Type B pancreatic cell (in vitro differentiated cells): Measurements from ENCODE around the gene CCSAP. TPM values are rescaled to one million over a fixed set of nuclear protein-coding genes. Genes with fewer than 3 reads are reported as not detected.

Experiments used
- DNase-seq: peaks from one replicate; pipeline ENCODE4 v3.0.0; 2021; ENCODE audit warnings: mixed read lengths; ENCODE audit not compliant: unreplicated experiment; ENCODE audit errors: extremely low spot score
- H3K27ac Mint-ChIP-seq: 2 replicates; pipeline ENCODE4 v1.8.0; 2021; ENCODE audit warnings: mild to moderate bottlenecking, mixed read lengths
- H3K27me3 Mint-ChIP-seq: 2 replicates; pipeline ENCODE4 v1.8.0; 2021; ENCODE audit warnings: mixed read lengths
- H3K36me3 Mint-ChIP-seq: 2 replicates; pipeline ENCODE4 v1.8.0; 2021; ENCODE audit warnings: mixed read lengths
- H3K4me1 Mint-ChIP-seq: one replicate; pipeline ENCODE4 v1.8.0; 2021; ENCODE audit warnings: mixed read lengths; ENCODE audit not compliant: unreplicated experiment
- H3K4me3 Mint-ChIP-seq: 2 replicates; pipeline ENCODE4 v1.8.0; 2021; ENCODE audit warnings: mild to moderate bottlenecking, mixed read lengths
- H3K9me3 Mint-ChIP-seq: 2 replicates; pipeline ENCODE4 v1.8.0; 2021; ENCODE audit warnings: mixed read lengths
- CTCF ChIP-seq: fragments of 200-600 bp; sonication (generic); conservative IDR thresholded peaks from 2 replicates; pipeline ENCODE4 v1.5.0; 2021; ENCODE audit warnings: antibody characterized with exemption, mild to moderate bottlenecking
- long read RNA-seq: library from polyadenylated mRNA; unstranded; transcript quantifications from one replicate; pipeline ENCODE4 v2.0.0, GENCODE V29; 2020
- total RNA-seq: library from RNA; stranded (reverse); gene quantifications from 2 replicates; pipeline ENCODE4 v1.2.1, GENCODE V29; 2021; ENCODE audit warnings: low replicate concordance

The CCSAP gene
- total RNA-seq: 9.6 and 10.0 TPM in 2 replicates
- long read RNA-seq, partial matches to known transcripts: 0 of 6 reads
- long read RNA-seq, other reads (novel, unspliced or antisense): 6 of 6 reads

- peaks cover 13% of the 10 kb centered on the region for H3K36me3 Mint-ChIP-seq
- DNase-seq: no peak
- peaks cover 23% of the 10 kb centered on the region for H3K27me3 Mint-ChIP-seq
- no peaks in the 10 kb centered on the region for H3K9me3 Mint-ChIP-seq
- TF ChIP-seq CTCF: no peak
- peak within 1 kb of the TSS; percentile 91 for H3K27ac Mint-ChIP-seq
- peaks cover 30% of the 10 kb centered on the region for H3K4me1 Mint-ChIP-seq
- H3K4me3 Mint-ChIP-seq: peak within 1 kb of the TSS; percentile 90
These were observed at the start of gene CCSAP for GRCh38 chr1:229342656-229343569. Gene CCSAP (minus strand): TSS chr1:229343047. CDS start chr1:229342465, 582 bp downstream.

GRCh38 chr1:229390130-229390529 is 47.3 kb upstream of the CCSAP start:
- no peak for TF ChIP-seq CTCF
- Mint-ChIP-seq H3K9me3 (peaks cover 6% of the 10 kb centered on the region), H3K36me3 (no peaks in the 10 kb centered on the region), H3K27me3 (peaks cover 12% of the 10 kb centered on the region), H3K4me3 (no peak overlapping the region), H3K27ac (no peak overlapping the region), H3K4me1 (peaks cover 4% of the 10 kb centered on the region)
- no peak for DNase-seq

GRCh38 chr1:229388897-229389580 is 46.2 kb upstream of the CCSAP start:
- H3K36me3 Mint-ChIP-seq: no peaks in the 10 kb centered on the region

GRCh38 chr1:229385853-229386456 is 43.1 kb upstream of the CCSAP start:
- Mint-ChIP-seq H3K4me3 (no peak overlapping the region), H3K4me1 (peaks cover 4% of the 10 kb centered on the region), H3K27ac (no peak overlapping the region), H3K9me3 (peaks cover 6% of the 10 kb centered on the region), H3K27me3 (peaks cover 9% of the 10 kb centered on the region), H3K36me3 (no peaks in the 10 kb centered on the region)
- no peak for TF ChIP-seq CTCF
- DNase-seq: no peak

More at GRCh38 chr1:229388897-229389580, 46.2 kb upstream of the CCSAP start:
- Mint-ChIP-seq H3K4me3 (no peak overlapping the region), H3K27ac (no peak overlapping the region), H3K9me3 (peaks cover 6% of the 10 kb centered on the region), H3K27me3 (peaks cover 12% of the 10 kb centered on the region), H3K4me1 (peaks cover 4% of the 10 kb centered on the region)
- DNase-seq: no peak
- TF ChIP-seq CTCF: no peak

GRCh38 chr1:229384822-229385221 is 42.0 kb upstream of the CCSAP start:
- no peaks in the 10 kb centered on the region for H3K36me3 Mint-ChIP-seq
- no peak for DNase-seq
- peaks cover 18% of the 10 kb centered on the region for H3K27me3 Mint-ChIP-seq
- H3K27ac Mint-ChIP-seq: no peak overlapping the region
- no peak for TF ChIP-seq CTCF
- H3K4me3 Mint-ChIP-seq: no peak overlapping the region
- H3K4me1 Mint-ChIP-seq: peaks cover 4% of the 10 kb centered on the region
- peaks cover 6% of the 10 kb centered on the region for H3K9me3 Mint-ChIP-seq
